HL-60 (cell line): ENCODE results near the gene CCDC85C.

Source experiments
- DNase-seq, 2 experiments: peaks; one replicate each; pipeline ENCODE4 v3.0.0-alpha.2; 2010 to 2020; ENCODE audit warnings: low read depth in 1 of 2, low spot score in 1 of 2
- H3K27ac ChIP-seq: fragments of 250-450 bp; sonication (Bioruptor Pico); replicated peaks from 2 replicates; pipeline ENCODE4 v1.5.1; 2020; ENCODE audit warnings: mild to moderate bottlenecking, moderate library complexity
- H3K27me3 ChIP-seq: fragments of 250-450 bp; sonication (Bioruptor Pico); 2 replicates; pipeline ENCODE4 v1.5.1; 2021; ENCODE audit warnings: mild to moderate bottlenecking, moderate library complexity; ENCODE audit not compliant: insufficient read depth, poor library complexity, severe bottlenecking
- H3K4me3 ChIP-seq: replicated peaks from 2 replicates; pipeline ENCODE4 v1.5.1; 2011; ENCODE audit warnings: mild to moderate bottlenecking, control low read depth, low read length; ENCODE audit not compliant: insufficient read depth
- CTCF ChIP-seq: IDR thresholded peaks from one replicate; pipeline ENCODE4 v1.5.1; 2011; ENCODE audit warnings: low read length, control low read depth, inconsistent platforms; ENCODE audit not compliant: insufficient read depth
- GABPA ChIP-seq: IDR thresholded peaks from 2 replicates; pipeline ENCODE4 v1.6.1; 2012; ENCODE audit warnings: low read depth
- POLR2AphosphoS5 ChIP-seq: IDR thresholded peaks from 2 replicates; pipeline ENCODE4 v1.6.1; 2012; ENCODE audit warnings: low read depth
- REST ChIP-seq: IDR thresholded peaks from 2 replicates; pipeline ENCODE4 v1.6.1; 2012; ENCODE audit warnings: low read depth; ENCODE audit not compliant: insufficient replicate concordance
- SPI1 ChIP-seq: IDR thresholded peaks from 2 replicates; pipeline ENCODE4 v1.6.1; 2012; ENCODE audit warnings: low read depth, mild to moderate bottlenecking, borderline replicate concordance

The CCDC85C gene

DNA sequence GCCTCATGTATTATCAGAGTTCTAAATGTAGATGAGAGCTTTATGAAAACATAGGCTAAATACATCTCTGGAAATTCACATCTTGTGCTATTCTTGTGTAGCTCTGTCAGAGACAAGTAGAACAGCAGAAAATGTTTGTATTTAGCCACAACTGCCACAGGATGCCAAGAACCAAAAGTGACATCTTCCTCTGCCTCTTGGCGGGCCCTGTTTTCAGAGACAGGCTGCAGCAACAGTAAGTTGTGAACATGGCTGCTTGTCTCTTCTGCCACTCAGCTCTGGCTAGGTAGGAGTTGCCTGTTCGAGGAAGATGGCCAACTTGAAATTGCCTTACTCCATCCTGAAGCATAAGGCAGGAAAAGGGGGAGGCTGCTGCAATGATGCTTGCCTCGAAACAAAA lies 153.7 kb downstream of the CCDC85C start:
- Histone ChIP-seq H3K27ac (no peak overlapping the region), H3K4me3 (no peak overlapping the region), H3K27me3 (no peaks in the 10 kb centered on the region)
- no peak for DNase-seq
- TF ChIP-seq POLR2AphosphoS5 (no peak), REST (no peak), GABPA (no peak), SPI1 (no peak), CTCF (no peak)
